ENCODE measurements around the gene LRMDA.

Gene LRMDA

DNA sequence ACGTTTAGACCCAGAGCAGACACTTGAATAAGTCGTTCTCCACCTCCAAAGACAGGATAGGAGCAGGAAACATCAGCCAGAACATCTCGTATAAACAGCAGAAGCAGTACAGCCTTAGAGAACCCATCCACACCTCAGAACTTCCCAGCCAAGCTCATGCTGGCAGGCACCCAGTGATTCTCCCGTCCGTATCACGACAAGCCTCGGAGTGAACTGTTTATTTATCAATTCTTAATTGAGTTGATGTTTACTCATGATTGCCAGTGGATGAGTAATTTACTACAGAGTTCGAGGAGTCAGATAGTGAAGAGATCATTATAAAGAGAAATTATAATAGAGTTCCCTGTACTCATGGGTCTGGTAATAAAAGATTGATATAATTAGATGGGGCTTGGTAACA, 811.5 kb downstream of the LRMDA start:
- no peak for DNase-seq (ENCODE audit: low read depth)
- in situ Hi-C loops (cut with HindIII; ENCODE audit: low sequenced_read_pairs) = no loop called here
- TF ChIP-seq, protein P1, sequence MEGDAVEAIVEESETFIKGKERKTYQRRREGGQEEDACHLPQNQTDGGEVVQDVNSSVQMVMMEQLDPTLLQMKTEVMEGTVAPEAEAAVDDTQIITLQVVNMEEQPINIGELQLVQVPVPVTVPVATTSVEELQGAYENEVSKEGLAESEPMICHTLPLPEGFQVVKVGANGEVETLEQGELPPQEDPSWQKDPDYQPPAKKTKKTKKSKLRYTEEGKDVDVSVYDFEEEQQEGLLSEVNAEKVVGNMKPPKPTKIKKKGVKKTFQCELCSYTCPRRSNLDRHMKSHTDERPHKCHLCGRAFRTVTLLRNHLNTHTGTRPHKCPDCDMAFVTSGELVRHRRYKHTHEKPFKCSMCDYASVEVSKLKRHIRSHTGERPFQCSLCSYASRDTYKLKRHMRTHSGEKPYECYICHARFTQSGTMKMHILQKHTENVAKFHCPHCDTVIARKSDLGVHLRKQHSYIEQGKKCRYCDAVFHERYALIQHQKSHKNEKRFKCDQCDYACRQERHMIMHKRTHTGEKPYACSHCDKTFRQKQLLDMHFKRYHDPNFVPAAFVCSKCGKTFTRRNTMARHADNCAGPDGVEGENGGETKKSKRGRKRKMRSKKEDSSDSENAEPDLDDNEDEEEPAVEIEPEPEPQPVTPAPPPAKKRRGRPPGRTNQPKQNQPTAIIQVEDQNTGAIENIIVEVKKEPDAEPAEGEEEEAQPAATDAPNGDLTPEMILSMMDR (IDR thresholded peaks at IDR 0.05; ENCODE audit: low read depth, low read length, missing control alignments) = no peak
- H3K4me3 ChIP-seq (ENCODE audit: low read depth, low read length) = no peak overlapping the region

DNA sequence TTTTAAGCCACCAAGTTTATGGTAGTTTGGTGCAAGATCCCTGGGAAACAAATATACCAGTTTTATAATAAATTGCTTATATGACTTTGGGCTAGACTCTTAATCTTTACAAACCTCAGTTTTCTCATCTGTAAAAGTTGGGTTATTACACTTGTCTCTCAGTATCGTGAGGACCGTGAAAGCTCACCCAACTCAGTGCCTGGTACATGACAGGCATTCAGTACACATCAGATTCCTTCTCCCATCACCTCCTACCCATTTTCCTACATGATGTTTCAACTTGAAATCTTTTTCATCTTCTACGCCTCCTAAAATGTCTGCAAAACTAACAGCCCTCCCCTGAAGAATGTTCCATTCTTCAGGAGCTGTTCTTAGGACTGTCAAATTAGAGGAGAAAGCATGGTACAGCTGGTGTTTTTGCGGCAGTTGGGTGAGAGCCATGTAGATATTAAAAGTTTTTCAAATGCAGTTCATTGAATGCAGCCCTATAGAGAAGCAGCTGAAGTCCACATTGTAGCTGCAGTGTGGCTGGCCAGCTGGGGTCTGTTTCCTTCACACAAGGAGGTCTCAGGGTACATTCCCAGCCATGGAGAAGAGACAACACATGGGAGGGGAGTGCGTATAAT, 812.8 kb downstream of the LRMDA start:
- in situ Hi-C loops (cut with HindIII; ENCODE audit: low sequenced_read_pairs) = no loop called here
- H3K4me3 ChIP-seq (ENCODE audit: low read depth, low read length) = no peak overlapping the region
- TF ChIP-seq, protein P1 (IDR thresholded peaks at IDR 0.05; ENCODE audit: low read depth, low read length, missing control alignments) = no peak
- no peak for DNase-seq (ENCODE audit: low read depth)

GRCh38 chr10:76245951-76246495, 814.6 kb downstream of the LRMDA start:
- no peak overlapping the region for H3K4me3 ChIP-seq (ENCODE audit: low read depth, low read length)
- in situ Hi-C loops (cut with HindIII; ENCODE audit: low sequenced_read_pairs) = no loop called here
- TF ChIP-seq, protein P1 (IDR thresholded peaks at IDR 0.05; ENCODE audit: low read depth, low read length, missing control alignments) = no peak
- no peak for DNase-seq (ENCODE audit: low read depth)

DNA sequence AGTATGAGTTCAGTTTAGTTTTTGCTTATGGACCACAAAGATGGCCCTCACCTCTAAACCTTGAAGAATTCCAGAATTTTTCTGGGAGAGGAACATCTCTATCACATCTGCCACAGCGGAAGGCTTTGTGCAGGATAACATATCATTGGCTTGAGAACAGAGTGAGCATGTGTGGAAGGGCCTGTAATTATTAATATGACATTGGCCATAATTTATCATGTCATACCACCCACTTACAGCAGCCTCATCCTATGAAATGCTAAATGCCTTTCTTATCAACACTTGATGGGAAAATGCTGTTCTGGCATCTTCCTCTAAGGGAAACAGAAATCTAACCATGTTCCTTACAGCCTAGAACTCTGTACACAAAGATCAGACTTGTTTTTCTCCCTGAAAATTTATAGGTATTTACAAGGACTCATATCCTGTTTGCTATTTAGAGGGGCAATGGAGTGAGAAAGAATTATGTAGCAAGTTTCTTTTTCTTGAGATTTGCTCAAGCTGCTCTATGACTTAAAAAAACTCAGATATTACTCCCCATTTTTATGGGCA, 817.3 kb downstream of the LRMDA start:
- TF ChIP-seq, protein P1 (IDR thresholded peaks at IDR 0.05; ENCODE audit: low read depth, low read length, missing control alignments) = no peak
- DNase-seq (ENCODE audit: low read depth) = no peak
- in situ Hi-C loops (cut with HindIII; ENCODE audit: low sequenced_read_pairs) = no loop called here
- H3K4me3 ChIP-seq (ENCODE audit: low read depth, low read length) = no peak overlapping the region

DNA sequence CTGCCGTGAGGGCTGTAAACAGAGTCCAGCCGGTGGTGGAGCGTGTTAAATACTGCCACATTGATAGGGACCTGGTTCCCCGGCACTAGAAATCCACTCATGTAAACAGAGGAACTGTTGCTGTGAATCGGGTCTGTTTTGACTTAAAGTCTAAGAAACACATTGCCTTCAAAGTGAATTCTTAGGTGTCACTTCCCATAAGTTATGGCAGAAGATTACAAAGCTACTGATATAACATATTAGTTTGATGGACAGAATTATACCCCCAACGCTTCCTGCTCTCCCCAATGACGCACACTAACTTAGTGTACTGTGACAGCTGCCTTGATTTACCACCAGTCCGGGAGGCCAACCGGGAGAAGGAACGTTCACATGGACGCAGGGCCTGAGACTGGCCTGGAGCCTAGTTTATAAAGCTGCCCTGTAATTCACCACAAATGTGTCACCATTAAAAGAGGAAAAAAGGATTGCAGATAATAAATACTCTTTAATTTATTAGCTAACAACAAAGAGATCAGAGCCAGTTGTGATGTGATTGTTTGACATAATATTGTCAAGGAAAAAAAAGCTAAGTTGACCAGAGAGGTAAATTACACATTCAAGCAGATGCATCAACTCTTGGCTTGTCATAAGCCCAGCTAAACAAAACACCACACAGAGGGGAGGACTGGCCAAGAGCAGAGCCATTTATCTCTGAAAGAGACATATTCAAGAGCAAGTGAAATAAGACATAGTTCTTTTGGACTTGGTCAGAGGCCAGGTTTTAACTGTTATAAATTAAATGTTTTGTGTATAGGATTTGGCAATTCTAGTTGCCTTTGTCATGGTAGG, 820.6 kb downstream of the LRMDA start:
- in situ Hi-C loops (cut with HindIII; ENCODE audit: low sequenced_read_pairs) = no loop called here
- TF ChIP-seq, protein P1 (IDR thresholded peaks at IDR 0.05; ENCODE audit: low read depth, low read length, missing control alignments) = no peak
- no peak overlapping the region for H3K4me3 ChIP-seq (ENCODE audit: low read depth, low read length)
- no peak for DNase-seq (ENCODE audit: low read depth)

- DNase-seq (ENCODE audit: low read depth) = no peak
- in situ Hi-C loops (cut with HindIII; ENCODE audit: low sequenced_read_pairs) = no loop called here
- TF ChIP-seq, protein P1 (IDR thresholded peaks at IDR 0.05; ENCODE audit: low read depth, low read length, missing control alignments) = no peak
These were observed 821.3 kb downstream of the LRMDA start for GRCh38 chr10:76252733-76253132.

More at GRCh38 chr10:76252733-76253132, 821.3 kb downstream of the LRMDA start:
- H3K4me3 ChIP-seq (ENCODE audit: low read depth, low read length) = no peak overlapping the region

All from astrocyte of the cerebellum (primary cell).